ENCODE data around the gene SLC38A6. TPM values are rescaled to one million over a fixed set of nuclear protein-coding genes. Genes with fewer than 3 reads are reported as not detected.

The SLC38A6 gene
- total and polyA plus RNA-seq, 10 of the 15 experiments (the other 5 are each of a cell fraction or from before 2014, with no cell fraction given), result 2.0 to 7.0 (median 3.7) TPM

DNA sequence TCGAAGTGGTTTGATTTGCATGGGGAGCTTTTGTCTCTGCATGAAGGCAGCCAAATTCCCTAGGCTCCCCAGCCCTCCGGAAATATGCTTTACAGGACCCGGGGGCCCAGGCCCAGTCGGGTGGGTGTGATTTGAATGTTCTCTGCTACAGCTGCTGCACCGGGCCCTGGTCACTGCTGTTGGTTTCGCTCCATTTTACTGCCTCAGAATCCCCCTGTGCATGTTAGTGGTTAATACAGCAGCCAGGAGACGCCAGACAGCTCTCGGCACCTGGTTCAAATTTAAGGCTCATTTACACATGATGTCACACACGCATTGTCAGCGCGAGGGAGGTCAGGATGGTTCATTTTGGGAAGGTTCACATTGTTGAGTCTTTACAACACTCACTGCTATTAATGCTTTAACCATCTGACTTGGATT lies 99.6 kb downstream of the SLC38A6 start (continued):
- peak; percentile 67 for TF ChIP-seq IKZF1 (conservative IDR thresholded peaks at IDR 0.05)
- TF ChIP-seq EP300 (IDR thresholded peaks at IDR 0.05; ENCODE audit: borderline replicate concordance in 1 of 2, control insufficient read depth in 1 of 2, low read depth in 2 of 2, low read length in 2 of 2), result peak; percentile 41 to 45; a peak in 2 of 4 replicates
- no peak for TF ChIP-seq ZNF384 (IDR thresholded peaks at IDR 0.05; ENCODE audit: borderline replicate concordance, low read depth, low read length)
- no peak for TF ChIP-seq DPF2 (IDR thresholded peaks at IDR 0.05)
- peak; percentile 68 for TF ChIP-seq RUNX3 (IDR thresholded peaks at IDR 0.05; ENCODE audit: low read length)
- no peak for TF ChIP-seq ZNF217 (IDR thresholded peaks at IDR 0.05)
- TF ChIP-seq, protein P1, sequence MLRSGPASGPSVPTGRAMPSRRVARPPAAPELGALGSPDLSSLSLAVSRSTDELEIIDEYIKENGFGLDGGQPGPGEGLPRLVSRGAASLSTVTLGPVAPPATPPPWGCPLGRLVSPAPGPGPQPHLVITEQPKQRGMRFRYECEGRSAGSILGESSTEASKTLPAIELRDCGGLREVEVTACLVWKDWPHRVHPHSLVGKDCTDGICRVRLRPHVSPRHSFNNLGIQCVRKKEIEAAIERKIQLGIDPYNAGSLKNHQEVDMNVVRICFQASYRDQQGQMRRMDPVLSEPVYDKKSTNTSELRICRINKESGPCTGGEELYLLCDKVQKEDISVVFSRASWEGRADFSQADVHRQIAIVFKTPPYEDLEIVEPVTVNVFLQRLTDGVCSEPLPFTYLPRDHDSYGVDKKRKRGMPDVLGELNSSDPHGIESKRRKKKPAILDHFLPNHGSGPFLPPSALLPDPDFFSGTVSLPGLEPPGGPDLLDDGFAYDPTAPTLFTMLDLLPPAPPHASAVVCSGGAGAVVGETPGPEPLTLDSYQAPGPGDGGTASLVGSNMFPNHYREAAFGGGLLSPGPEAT (IDR thresholded peaks at IDR 0.05; ENCODE audit: low read depth), result peak; percentile 45; the same call in 1 of the 2 replicates
- no peak for TF ChIP-seq NR2C2 (IDR thresholded peaks at IDR 0.05; ENCODE audit: borderline replicate concordance, control insufficient read depth, insufficient read length, low read depth)
- TF ChIP-seq YY1 (IDR thresholded peaks at IDR 0.05; ENCODE audit: low read depth, low read length), result no peak
- TF ChIP-seq, protein P2, sequence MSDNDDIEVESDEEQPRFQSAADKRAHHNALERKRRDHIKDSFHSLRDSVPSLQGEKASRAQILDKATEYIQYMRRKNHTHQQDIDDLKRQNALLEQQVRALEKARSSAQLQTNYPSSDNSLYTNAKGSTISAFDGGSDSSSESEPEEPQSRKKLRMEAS (IDR thresholded peaks at IDR 0.05; ENCODE audit: low read depth, low read length), result no peak
- TF ChIP-seq CREM (IDR thresholded peaks at IDR 0.05; ENCODE audit: low read depth), result no peak
- no peak for TF ChIP-seq RFX5 (IDR thresholded peaks at IDR 0.05; ENCODE audit: low read depth, low read length)
- no peak for TF ChIP-seq LARP7 (IDR thresholded peaks at IDR 0.05)
- no peak for TF ChIP-seq FOXK2 (IDR thresholded peaks at IDR 0.05)
- TF ChIP-seq, protein P3, sequence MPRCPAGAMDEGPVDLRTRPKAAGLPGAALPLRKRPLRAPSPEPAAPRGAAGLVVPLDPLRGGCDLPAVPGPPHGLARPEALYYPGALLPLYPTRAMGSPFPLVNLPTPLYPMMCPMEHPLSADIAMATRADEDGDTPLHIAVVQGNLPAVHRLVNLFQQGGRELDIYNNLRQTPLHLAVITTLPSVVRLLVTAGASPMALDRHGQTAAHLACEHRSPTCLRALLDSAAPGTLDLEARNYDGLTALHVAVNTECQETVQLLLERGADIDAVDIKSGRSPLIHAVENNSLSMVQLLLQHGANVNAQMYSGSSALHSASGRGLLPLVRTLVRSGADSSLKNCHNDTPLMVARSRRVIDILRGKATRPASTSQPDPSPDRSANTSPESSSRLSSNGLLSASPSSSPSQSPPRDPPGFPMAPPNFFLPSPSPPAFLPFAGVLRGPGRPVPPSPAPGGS (IDR thresholded peaks at IDR 0.05; ENCODE audit: borderline replicate concordance, insufficient read depth, low read depth, low read length, poor library complexity, severe bottlenecking), result no peak
- no peak for TF ChIP-seq SRF (IDR thresholded peaks at IDR 0.05; ENCODE audit: low read depth in 2 of 2, low read length in 2 of 2)
- TF ChIP-seq EGR1 (IDR thresholded peaks at IDR 0.05; ENCODE audit: borderline replicate concordance in 1 of 2, low read depth in 2 of 2, low read length in 2 of 2), result no peak
- TF ChIP-seq IRF4 (IDR thresholded peaks at IDR 0.05; ENCODE audit: low read depth, low read length), result no peak
- TF ChIP-seq, protein P4, sequence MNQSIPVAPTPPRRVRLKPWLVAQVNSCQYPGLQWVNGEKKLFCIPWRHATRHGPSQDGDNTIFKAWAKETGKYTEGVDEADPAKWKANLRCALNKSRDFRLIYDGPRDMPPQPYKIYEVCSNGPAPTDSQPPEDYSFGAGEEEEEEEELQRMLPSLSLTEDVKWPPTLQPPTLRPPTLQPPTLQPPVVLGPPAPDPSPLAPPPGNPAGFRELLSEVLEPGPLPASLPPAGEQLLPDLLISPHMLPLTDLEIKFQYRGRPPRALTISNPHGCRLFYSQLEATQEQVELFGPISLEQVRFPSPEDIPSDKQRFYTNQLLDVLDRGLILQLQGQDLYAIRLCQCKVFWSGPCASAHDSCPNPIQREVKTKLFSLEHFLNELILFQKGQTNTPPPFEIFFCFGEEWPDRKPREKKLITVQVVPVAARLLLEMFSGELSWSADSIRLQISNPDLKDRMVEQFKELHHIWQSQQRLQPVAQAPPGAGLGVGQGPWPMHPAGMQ (IDR thresholded peaks at IDR 0.05; ENCODE audit: borderline replicate concordance), result no peak
- TF ChIP-seq EED (IDR thresholded peaks at IDR 0.05; ENCODE audit: low read depth), result no peak
- TF ChIP-seq, protein P5, sequence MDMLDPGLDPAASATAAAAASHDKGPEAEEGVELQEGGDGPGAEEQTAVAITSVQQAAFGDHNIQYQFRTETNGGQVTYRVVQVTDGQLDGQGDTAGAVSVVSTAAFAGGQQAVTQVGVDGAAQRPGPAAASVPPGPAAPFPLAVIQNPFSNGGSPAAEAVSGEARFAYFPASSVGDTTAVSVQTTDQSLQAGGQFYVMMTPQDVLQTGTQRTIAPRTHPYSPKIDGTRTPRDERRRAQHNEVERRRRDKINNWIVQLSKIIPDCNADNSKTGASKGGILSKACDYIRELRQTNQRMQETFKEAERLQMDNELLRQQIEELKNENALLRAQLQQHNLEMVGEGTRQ (IDR thresholded peaks at IDR 0.05; ENCODE audit: borderline replicate concordance, low read depth, low read length), result no peak
- no peak for TF ChIP-seq NFYB (IDR thresholded peaks at IDR 0.05; ENCODE audit: insufficient read depth, low read depth, low read length)
- no peak for TF ChIP-seq BHLHE40 (IDR thresholded peaks at IDR 0.05; ENCODE audit: borderline replicate concordance in 1 of 2, low read depth in 2 of 2, low read length in 1 of 2)
- no peak for TF ChIP-seq ZNF274 (IDR thresholded peaks at IDR 0.05; ENCODE audit: insufficient read depth, insufficient read length)
- TF ChIP-seq IKZF2 (IDR thresholded peaks at IDR 0.05), result peak; percentile 67 to 74
- TF ChIP-seq TCF3 (IDR thresholded peaks at IDR 0.05; ENCODE audit: borderline replicate concordance, insufficient read depth, low read depth, low read length), result 0 out of 2 replicates have a peak, but pooled peaks have one; percentile 51
- no peak for TF ChIP-seq MTA2 (IDR thresholded peaks at IDR 0.05; ENCODE audit: low read depth)
- TF ChIP-seq HCFC1 (IDR thresholded peaks at IDR 0.05; ENCODE audit: low read length), result no peak
